ENCODE measurements around the gene EPG5. TPM values are rescaled to one million over a fixed set of nuclear protein-coding genes. Genes with fewer than 3 reads are reported as not detected.

The EPG5 gene
- total and polyA plus RNA-seq, 2 donors (not counting 3 experiments of a cell fraction or from before 2014, with no cell fraction given): 16.7 to 25.6 TPM

DNA sequence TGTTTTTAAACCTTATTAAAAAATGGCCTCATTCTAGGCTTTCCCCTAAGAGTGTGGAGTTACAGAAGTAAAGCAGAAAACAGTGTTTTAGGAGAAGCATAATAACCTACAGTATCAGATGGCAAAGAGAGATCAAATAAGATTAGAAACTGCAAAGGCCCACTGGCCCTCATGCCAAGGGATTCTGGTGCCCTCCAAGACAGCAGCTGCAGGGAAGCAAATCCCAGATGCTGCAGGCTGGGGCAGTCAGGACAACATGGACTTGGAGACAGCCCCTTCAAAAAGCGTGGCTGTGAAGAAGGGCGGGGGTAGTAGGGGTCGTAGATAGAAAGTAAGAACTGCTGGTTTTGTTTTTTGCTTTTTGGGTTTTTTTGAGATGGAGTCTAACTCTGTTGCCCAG is 28.3 kb upstream of the EPG5 start:
- FAIRE-seq (no peak), DNase-seq (ENCODE audit: low read depth, low spot score) (no peak)
- Histone ChIP-seq H3K9ac (replicated peaks; ENCODE audit: extremely low read depth, insufficient read depth, low read length) (no peak overlapping the region), H3K4me3 (replicated peaks in 1 of 3; ENCODE audit: insufficient read depth in 1 of 3, low read depth in 1 of 3, low read length in 3 of 3) (no peak overlapping the region), H3K9me3 (replicated peaks; ENCODE audit: control insufficient read depth, insufficient read depth, low read length) (no peaks in the 10 kb centered on the region), H4K20me1 (replicated peaks; ENCODE audit: control insufficient read depth, extremely low read depth, insufficient read depth, low read length) (no peaks in the 10 kb centered on the region), H3K27ac (ENCODE audit: insufficient read depth, low read depth, low read length) (no peak overlapping the region), H3K79me2 (ENCODE audit: control insufficient read depth, insufficient read depth, low read length) (no peaks in the 10 kb centered on the region), H3K9me1 (replicated peaks; ENCODE audit: control insufficient read depth, extremely low read depth, insufficient read depth, low read length) (no peaks in the 10 kb centered on the region), H3K4me2 (ENCODE audit: insufficient read depth, low read length) (no peak overlapping the region), H2AFZ (ENCODE audit: low read depth, low read length) (no peak overlapping the region), H3K27me3 (ENCODE audit: control insufficient read depth in 2 of 2, insufficient read depth in 2 of 2, low read length in 2 of 2) (no peaks in the 10 kb centered on the region), H3K36me3 (ENCODE audit: control insufficient read depth in 2 of 2, extremely low read depth in 1 of 2, insufficient read depth in 2 of 2, low read length in 2 of 2) (no peaks in the 10 kb centered on the region), H3K4me1 (ENCODE audit: control insufficient read depth, extremely low read depth, insufficient read depth, low read length) (peaks cover 7% of the 10 kb centered on the region)
- CTCF ChIA-PET: no interaction called here
- intact Hi-C loops (cut with micrococcal nuclease) (no loop called here), dilution Hi-C loops (cut with MboI; ENCODE audit: extremely low pct_ligation_motif_present, low sequenced_read_pairs) (no loop called here)
- POLR2A ChIA-PET: no interaction called here
- no peak for TF ChIP-seq GATA2 (IDR thresholded peaks at IDR 0.05; ENCODE audit: insufficient read depth, insufficient read length, low read depth, low read length)
- TF ChIP-seq POLR2AphosphoS5 (IDR thresholded peaks at IDR 0.05; ENCODE audit: insufficient read depth, low read depth, low read length): no peak
- TF ChIP-seq FOS (IDR thresholded peaks at IDR 0.05; ENCODE audit: borderline replicate concordance, insufficient read depth, low read length): no peak
- TF ChIP-seq, protein P1, sequence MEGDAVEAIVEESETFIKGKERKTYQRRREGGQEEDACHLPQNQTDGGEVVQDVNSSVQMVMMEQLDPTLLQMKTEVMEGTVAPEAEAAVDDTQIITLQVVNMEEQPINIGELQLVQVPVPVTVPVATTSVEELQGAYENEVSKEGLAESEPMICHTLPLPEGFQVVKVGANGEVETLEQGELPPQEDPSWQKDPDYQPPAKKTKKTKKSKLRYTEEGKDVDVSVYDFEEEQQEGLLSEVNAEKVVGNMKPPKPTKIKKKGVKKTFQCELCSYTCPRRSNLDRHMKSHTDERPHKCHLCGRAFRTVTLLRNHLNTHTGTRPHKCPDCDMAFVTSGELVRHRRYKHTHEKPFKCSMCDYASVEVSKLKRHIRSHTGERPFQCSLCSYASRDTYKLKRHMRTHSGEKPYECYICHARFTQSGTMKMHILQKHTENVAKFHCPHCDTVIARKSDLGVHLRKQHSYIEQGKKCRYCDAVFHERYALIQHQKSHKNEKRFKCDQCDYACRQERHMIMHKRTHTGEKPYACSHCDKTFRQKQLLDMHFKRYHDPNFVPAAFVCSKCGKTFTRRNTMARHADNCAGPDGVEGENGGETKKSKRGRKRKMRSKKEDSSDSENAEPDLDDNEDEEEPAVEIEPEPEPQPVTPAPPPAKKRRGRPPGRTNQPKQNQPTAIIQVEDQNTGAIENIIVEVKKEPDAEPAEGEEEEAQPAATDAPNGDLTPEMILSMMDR (IDR thresholded peaks at IDR 0.05; ENCODE audit: extremely low read depth in 1 of 2, insufficient read depth in 1 of 2, low read depth in 1 of 2, low read length in 2 of 2): no peak
- TF ChIP-seq MYC (IDR thresholded peaks at IDR 0.05; ENCODE audit: low read depth, low read length): no peak
- TF ChIP-seq POLR2A (IDR thresholded peaks at IDR 0.05; ENCODE audit: low read depth, low read length): no peak
- no peak for TF ChIP-seq EZH2 (IDR thresholded peaks at IDR 0.05; ENCODE audit: borderline replicate concordance, low read depth, low read length, severe bottlenecking)
- TF ChIP-seq MAX (IDR thresholded peaks at IDR 0.05; ENCODE audit: insufficient read depth, insufficient read length): no peak
- BruUV-seq (replicated peaks): no TSS peak
